Right lung (tissue), 5 donors: ENCODE measurements around the gene CBFA2T3. TPM values are rescaled to one million over a fixed set of nuclear protein-coding genes. Genes with fewer than 3 reads are reported as not detected.
"Not testable (repeated sequence)": the region's sequence is repeated elsewhere in the genome, so short reads cannot be mapped to it uniquely, and the experiment has no call there.

Experiments used
- DNase-seq, 2 donors: peaks; one replicate each; pipeline ENCODE4 v3.0.0-alpha.2; 2013
- polyA plus RNA-seq, 5 donors: library from polyadenylated mRNA; unstranded; fragments of 120-200 nt; gene quantifications; one replicate each; pipeline versions ENCODE4 v1.2.1 to v1.2.3, GENCODE V29; 2013; ENCODE audit warnings: inconsistent platforms in 1 of 5, low replicate concordance in 1 of 5; ENCODE audit not compliant: insufficient read length in 5 of 5, insufficient read depth in 1 of 5

The CBFA2T3 gene
- polyA plus RNA-seq, 5 donors, result 3.6 to 9.0 (median 5.6) TPM

DNA sequence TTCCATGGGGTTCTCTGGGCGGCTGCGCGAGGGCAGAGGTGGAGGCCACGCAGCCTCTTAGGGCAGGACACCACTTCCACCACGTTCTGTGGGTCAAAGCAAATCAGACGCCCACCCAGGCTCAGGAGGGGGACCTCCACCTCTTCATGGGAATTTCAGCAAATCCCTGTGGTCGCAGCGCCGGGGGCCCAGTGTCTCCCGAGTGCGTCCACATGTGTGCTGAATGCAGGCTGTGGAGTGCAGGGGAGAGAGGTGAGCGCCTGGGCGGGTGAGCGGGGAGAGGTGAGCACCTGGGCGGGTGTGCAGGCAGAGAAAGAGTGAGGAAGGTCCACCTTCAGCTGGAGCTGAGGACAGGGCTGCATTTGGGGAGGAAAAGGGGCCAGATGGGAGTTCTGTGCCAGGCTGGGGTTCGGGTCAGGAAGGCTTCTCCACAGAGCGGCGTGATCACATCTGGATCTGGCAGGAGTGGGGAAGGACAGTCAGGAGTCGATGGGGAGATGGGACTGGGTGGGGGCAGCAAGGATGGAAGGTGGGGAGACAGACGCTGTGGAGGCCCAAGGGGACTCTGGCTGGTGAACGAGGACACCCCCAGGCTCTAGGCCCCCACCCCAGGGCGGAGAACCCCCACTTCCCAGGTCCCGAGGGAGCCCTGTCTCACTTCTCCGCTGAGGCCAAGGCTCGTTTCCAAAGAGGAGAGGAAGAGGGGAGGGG is 36.8 kb upstream of the CBFA2T3 start:
- DNase-seq, result no peak

DNA sequence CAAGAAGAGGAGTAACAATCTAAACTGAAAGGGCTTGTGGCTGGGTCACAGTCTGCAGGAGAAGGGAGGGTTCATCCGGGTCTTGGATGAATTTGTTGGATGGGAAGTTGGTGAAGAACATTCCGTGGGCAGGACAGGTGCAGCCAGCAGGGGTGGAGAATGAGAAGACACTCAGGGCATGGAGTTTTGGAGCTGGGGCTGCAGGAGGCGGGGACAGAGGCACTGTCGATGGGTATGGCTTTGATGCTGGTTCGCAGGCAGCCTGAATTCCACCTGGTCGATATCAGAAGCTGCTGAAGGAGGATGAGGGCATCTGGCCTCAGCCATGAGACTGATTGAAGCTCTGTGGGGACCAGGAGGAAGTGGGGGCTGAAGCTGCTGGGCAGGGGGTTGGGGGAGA is 36.1 kb upstream of the CBFA2T3 start:
- DNase-seq, result no peak

DNA sequence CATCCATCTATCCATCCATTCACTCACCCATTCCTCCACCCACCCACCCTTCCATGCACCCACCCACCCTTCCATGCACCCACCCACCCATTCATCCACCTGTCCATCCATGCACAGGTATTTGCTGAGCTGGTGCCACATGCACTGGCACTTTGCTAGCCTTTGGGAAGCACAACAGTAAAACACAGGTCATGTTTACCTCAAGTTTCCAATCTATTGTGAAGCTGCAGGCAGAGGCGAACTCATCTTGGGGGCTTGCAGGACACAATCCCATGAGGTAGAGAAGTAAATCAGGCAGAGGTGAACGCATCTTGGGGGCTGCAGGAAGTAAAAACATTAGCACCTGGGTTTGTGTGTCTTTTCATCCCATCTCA is 35.6 kb upstream of the CBFA2T3 start:
- no peak for DNase-seq

DNA sequence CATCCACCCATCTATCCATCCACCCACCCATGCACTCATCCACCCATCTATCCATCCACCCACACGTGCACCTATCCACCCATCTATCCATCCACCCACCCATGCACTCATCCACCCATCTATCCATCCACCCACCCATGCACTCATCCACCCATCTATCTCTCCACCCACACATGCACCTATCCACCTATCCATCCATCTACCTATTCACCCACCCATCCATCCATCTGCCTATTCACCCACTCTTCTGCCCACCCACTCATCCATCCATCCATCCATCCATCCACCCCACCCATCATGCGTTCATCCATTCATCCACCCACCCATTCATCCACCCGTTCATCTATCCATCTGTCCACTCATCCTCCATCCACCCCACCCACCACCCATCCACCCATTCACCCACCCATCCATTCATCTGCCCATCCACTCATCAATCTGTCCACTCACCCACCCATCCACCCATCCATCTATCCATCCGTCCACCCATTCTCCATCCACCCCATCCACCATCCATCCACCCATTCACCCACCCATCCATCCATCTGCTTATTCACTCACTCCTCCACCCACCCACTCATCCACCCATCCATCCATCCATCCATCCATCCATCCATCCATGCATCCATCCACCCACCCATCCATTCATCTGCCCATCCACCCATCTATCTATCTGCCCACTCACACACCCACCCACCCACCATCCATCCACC is 35.1 kb upstream of the CBFA2T3 start:
- no peak for DNase-seq

DNA sequence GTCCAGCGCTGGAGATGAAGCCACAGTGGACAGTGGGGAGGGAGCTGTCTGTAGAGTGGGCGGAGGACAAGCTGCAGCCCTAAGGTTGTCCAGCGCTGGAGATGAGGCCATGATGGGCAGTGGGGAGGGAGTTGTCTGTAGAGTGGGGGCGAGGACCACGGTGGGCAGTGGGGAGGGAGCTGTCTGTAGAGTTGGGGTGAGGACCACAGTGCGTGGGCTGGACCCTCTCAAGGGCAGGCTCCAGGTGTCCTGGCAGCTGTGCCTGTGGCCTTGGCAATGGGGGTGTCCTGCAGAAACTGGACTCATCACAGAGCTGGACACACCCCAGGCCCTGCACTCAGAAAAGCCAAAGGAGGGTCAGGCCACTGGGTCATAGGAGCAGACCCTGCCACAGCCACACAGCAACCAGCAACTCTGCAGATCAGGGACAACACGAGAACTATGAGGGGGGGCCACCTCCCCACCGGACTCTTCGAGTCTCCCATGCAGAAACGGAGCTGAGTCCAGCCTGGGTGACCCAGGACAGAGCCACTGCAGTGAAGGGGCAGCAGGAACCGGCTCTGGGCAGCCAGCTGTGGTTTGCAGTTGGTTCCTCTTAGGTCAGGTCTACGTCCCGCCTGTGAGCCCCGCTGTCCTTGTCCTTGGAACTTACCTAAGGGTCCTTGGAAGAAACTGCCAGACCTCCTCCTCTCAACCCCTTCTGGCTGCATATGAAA is 33.4 kb upstream of the CBFA2T3 start:
- no peak for DNase-seq

DNA sequence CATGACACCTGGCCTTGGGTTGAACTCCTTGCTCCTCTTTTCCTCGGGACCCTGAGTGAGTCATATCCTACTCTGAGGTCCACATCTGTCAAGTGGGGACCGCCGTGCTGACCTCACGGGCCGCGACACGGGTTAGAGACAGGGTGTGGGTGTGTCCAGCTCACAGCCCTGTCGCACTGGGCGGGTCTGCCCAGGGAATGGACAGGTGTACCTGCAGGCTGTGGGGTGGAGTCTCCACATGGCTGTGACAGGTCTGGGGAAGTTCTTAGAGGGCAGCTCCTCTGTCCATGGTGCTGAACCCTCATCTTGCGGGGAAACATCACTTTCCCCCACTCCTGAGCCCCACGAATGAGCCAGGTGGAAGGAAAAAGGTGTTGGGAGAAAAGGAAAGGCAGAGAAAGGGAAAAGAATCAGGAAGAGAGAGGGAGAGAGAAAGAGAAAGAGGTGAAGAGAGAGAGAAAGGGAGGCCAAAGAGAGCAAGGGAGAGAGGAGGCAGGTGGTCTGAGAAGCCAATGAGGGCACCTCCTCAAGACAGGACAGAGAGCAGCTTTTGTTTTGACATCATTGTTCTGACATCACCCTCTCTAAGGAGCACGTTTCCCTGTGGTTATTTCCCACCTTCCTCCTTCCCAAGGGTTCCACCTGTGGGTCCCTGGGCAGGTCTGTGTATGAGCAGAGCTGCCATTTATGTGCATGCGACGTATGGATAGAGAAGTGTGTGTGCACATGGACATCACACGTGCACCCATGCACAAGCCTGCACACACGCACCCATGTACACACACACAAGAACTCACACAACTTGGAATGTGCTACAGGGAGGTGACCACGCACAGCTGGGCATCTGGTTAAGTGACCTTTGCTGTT is 32.6 kb upstream of the CBFA2T3 start:
- DNase-seq, result peak; percentile 7 to 23

DNA sequence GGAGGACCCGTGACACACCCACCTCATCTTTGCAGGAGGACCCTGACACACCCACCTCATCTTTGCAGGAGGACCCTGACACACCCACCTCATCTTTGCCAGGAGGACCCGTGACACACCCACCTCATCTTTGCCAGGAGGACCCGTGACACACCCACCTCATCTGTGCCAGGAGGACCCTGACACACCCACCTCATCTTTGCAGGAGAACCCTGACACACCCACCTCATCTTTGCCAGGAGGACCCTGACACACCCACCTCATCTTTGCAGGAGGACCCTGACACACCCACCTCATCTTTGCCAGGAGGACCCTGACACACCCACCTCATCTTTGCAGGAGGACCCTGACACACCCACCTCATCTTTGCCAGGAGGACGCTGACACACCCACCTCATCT is 31.8 kb upstream of the CBFA2T3 start:
- DNase-seq, result not testable (repeated sequence)

DNA sequence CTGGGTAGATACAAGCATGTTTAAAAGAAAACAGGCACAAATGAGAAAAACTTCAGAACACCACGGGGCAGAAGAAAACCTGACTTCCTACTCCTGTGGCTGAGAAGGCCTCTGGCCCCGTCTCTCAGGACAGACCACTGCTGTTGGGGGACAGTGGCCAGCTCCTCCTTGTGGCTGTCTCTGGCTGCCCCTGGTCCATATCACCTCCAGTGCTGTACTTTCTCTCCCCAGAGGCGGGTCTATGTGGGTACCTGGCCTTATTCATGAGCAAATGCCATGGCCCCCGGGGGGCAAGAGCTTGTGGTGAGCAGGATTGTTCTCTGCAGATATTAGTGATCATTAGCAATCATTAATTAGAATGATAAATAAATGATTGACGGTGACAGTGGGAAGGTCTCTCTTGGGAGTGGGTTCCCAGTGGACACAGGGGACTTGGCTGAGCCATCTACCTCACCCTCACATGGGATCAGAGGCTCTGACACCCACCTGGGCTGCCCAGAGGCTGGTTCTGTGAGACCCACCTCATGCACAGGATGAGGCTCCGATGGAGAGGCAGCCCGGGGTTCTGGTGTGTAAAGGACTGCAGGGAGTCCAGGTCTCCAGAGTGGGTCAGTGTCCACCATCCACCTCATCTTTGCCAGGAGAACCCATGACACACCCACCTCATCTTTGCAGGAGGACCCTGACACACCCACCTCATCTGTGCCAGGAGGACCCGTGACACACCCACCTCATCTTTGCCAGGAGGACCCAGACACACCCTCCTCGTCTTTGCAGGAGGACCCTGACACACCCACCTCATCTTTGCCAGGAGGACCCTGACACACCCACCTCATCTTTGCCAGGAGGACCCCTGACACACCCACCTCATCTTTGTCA is 30.6 kb upstream of the CBFA2T3 start:
- DNase-seq, result no peak

DNA sequence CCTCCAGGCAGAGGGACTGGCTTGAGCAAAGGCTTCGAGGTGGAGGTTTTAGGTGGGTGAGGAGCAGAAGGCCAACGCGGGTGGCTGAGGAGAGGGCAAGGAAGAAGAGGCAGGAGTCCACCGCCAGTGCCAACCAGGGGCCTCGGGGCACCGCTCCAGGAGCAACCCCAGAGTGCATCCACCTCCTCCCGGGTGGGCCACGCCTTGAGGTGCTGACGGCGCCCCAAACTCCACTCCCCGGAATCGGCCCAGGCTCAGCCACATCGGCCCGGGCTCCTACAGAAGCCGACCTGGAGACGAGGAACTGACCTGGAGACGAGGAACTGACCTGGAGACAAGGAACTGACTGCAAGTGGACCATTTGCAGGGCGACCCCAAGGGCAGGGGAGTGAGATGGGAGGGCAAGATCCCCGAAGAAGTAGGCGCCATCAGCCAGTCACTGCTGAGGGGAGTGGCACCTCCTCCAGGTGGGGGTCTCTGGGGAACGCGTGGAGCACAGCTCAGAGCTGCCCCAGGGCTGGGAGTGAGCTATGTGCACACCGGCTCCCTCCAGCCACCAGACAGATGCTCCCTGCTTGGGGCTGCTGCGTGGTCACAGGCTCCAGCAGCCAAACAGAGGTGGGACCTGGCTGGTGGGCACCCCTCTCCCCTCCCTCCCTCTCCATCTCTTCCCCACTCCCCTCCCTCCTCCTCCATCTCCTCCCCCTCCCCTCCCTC is 29.2 kb upstream of the CBFA2T3 start:
- no peak for DNase-seq

DNA sequence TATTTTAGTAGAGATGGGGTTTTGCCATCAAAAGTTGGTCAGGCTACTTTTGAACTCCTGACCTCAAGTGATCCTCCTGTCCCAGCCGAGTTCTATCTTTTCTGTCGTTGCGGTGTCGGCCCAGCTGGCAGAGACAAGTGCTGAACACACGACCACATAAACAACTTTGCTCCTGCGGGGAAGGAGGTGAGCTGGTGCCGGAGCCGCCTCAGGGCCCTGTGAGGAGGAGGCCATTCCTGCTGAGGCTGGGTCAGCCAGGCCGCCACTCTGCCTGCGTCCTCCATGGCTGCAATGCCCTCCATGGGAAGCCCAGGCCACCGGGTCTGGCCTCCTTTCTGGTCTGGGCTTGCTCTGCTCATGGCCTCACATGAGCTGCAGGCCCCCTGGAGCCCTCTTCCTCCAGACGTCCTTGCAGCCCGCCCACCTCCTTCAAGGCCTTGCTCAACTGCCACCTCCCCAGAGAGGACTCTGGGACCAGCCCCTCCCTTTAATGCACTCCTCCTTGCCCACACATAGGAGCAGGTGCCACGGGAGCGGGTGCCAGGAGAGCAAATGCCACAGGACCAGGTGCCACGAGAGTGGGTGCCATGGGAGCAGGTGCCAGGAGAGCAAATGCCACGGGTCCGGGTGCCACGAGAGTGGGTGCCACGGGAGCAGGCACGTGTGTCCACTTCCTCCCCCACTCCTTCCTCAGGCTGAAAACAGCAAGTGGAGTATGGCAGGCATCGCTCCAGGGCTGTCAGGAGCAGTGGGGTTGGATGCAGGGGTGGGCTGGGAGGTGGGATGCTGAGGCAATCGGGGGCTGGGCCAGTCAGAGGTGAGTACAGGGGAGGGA is 28.4 kb upstream of the CBFA2T3 start:
- DNase-seq, result no peak

DNA sequence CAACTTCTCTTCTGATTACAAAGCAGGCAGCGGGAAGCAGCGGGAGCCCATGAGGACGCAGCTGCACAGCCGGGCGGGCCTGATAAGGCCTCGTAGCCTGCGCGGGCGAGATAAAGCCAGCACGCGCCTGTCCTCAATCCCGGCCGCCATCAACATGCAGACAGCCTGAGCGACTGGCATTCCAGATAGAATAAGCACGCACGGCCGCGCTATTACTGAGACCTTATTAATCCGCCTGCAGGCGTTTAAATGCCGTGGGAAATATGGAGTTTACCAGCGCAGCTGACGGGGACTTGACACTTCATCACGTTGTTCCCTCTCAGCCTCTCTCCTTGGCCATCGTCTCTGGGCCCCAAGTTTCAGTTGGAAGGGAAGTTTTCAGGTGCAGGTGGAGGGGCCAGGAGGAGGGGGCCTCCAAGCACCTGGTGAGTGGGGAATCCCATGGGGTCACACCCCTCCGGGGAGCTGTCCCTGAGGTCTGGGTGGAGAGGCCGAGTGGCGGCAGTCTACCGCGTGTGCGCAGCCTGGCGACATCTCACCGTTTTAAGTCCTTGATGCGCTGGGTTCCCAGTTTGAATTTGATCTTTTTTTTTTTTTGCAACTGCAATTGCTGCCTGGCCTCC is 27.3 kb upstream of the CBFA2T3 start:
- peak; percentile 34 to 37 for DNase-seq

DNA sequence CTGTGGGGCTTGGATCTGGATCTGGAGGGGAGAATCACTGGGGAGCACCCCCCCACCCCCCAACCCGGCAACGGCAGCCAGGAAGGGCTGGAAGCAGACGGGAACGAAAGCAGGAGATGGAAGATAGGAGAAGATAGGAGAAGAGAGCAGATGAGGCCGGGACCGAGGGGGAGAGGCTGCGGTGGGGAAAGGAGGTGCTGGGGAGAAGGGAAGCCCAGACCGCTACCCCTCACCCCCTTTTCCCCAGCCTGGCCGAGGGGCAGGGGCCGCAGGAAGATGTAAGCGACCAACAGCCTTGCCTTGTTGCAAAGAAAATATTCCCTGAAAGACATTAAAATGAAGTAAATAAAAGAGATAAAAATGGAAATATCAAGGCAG is 26.8 kb upstream of the CBFA2T3 start:
- no peak for DNase-seq

DNA sequence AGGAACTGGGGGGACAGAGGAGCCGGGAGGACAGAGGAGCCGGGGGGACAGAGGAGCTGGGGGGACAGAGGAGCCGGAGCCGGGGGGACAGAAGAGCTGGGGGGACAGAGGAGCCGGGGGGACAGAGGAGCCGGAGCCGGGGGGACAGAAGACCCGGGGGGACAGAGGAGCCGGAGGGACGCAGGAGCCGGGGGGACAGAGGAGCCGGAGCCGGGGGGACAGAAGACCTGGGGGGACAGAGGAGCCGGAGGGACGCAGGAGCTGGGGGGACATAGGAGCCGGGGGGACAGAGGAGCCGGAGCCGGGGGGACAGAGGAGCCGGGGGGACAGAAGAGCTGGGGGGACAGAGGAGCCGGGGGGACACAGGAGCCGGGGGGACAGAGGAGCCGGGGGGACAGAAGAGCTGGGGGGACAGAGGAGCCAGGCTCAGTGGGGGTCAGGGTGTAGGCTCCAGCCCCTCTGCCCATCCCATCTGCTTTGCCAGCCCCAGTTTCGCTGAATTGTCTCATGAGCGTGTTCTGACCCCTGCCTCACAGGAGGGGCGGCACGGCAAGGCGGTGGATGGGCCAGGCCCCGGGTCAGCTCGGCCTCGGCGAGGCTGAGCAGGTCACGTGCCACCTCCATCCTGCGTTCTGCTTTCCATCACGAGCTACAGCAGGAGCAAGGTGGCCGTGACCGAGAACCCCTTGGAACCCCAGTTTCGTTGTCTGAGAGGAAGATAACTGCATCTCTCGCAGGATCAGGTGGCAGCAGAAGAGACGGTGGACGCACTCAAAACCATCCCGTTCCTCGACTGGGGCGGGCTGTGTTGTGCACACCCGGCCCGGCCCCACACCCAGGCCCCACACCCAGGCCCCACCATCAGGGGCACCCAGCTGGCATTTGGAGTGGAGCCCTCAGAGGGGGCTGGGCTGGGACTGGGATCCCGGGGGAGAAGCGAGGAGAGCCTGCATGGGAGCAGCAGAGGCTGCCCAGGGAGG is 26.1 kb upstream of the CBFA2T3 start:
- no peak for DNase-seq

DNA sequence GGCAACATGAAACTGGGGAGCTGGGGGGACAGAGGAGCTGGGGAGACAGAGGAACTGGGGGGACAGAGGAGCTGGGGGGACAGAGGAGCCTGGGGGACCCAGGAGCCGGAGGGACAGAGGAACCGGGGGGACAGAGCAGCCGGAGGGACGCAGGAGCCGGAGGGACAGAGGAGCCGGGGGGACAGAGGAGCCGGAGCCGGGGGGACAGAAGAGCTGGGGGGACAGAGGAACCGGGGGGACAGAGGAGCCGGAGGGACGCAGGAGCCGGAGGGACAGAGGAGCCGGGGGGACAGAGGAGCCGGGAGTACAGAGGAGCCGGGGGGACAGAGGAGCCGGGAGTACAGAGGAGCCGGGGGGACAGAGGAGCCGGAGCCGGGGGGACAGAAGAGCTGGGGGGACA is 25.1 kb upstream of the CBFA2T3 start:
- not testable (repeated sequence) for DNase-seq

DNA sequence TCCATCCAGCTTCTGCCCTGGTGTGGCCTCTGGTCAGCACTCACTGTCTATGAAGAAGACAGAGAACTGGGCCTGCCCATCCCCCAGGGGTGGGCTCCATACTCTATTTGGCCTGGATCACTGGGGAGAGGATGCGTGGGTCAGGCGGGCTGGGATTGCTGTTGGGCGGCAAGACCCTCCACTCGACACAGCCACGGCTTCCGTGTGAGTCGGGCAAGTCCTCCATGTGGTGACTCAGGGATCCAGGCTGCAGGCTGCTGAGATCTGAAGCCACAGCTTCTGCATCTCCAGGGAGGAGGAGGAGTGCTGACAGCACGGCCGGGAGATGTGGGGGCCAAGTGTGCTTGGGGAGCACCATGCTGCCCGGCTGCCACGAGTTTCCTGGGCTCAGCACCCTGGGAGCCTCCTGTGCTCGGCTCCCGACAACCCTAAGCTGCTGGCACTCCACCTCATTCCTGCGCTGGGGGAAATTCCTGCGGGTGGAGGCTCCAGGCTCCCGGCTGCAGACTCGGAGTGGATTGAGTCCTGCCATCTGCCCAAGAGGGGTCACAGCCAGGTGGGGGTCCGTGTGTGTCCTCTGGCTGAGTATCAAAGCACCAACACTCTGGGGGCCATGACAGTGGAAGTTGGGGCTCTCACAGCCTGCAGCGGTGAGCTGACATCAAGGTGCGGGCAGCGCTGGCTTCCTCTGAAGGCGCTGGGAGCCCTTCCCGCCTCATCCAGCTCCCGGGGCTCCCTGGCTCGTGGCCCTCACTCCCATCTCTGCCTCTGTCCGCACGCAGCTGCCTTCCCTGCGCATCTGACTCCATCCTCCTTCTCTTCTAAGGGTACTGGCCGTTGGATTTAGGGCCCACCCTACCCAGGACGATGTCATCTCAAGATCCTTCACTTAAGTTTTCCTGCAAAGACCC is 24.4 kb upstream of the CBFA2T3 start:
- DNase-seq, result no peak

DNA sequence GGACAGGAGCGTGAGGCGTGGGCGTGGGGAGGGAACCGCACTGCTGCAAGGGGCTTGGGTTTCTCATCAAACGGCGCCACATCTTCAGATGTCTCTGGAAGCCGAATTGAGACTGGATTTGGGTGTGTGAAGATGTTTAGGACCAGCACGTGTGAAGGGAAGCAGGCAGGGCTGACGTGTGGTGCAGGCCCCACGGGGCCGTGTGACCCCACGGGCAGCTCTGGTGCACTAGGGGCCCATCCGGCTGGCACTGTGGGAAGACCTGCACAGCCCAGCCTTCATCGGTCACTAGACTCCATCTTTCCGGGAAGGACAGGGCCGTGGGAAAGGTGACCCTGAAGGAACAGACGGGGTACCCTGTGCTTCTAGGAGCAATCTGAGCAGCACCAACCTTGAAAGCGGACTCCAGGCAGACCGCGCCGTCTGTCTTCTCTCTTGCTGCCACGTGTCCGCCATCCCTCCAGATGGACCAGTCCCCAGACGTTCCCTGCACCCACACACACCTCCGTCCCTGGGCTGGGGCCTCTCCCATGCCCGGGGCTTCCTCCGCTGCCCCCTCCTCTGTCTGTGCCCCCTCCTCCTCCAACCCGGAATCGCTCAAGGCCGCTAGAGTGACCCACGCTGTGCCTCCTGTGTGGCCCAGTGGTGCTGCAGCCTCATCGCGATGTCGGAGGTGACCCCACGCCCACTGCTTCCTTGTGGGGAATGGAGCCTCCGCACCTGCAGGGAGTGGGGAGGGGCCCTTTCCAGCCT is 23.4 kb upstream of the CBFA2T3 start:
- DNase-seq, result no peak
